GM12891 (cell line): ENCODE results near the gene PPP2R5D.

Experiments
- DNase-seq: peaks from one replicate; pipeline ENCODE4 v3.0.0; 2011; ENCODE audit warnings: low spot score; ENCODE audit not compliant: insufficient read length
- FAIRE-seq: peaks from 2 replicates; lab custom pipeline; 2011; peaks lifted over from hg19 to GRCh38; lab: Jason Lieb, UNC
- PAX5 ChIP-seq: IDR thresholded peaks from 2 replicates; pipeline ENCODE4 v1.6.1; 2011; ENCODE audit warnings: low read length, moderate library complexity, mild to moderate bottlenecking; ENCODE audit not compliant: insufficient read depth, severe bottlenecking
- POLR2A ChIP-seq: IDR thresholded peaks from 2 replicates; pipeline ENCODE4 v1.6.1; 2011; ENCODE audit warnings: low read depth, low read length, control low read depth
- POLR2AphosphoS5 ChIP-seq: IDR thresholded peaks from 2 replicates; pipeline ENCODE4 v1.6.1; 2011; ENCODE audit warnings: low read depth, low read length, control low read depth
- POU2F2 ChIP-seq: IDR thresholded peaks from 2 replicates; pipeline ENCODE4 v1.6.1; 2011; ENCODE audit warnings: low read depth, mild to moderate bottlenecking, control low read depth, low read length, moderate library complexity
- SPI1 ChIP-seq: IDR thresholded peaks from 2 replicates; pipeline ENCODE4 v1.6.1; 2011; ENCODE audit warnings: low read depth, low read length, control low read depth
- TAF1 ChIP-seq: IDR thresholded peaks from 2 replicates; pipeline ENCODE4 v1.6.1; 2011; ENCODE audit warnings: low read depth, low read length, control low read depth

The PPP2R5D gene

DNA sequence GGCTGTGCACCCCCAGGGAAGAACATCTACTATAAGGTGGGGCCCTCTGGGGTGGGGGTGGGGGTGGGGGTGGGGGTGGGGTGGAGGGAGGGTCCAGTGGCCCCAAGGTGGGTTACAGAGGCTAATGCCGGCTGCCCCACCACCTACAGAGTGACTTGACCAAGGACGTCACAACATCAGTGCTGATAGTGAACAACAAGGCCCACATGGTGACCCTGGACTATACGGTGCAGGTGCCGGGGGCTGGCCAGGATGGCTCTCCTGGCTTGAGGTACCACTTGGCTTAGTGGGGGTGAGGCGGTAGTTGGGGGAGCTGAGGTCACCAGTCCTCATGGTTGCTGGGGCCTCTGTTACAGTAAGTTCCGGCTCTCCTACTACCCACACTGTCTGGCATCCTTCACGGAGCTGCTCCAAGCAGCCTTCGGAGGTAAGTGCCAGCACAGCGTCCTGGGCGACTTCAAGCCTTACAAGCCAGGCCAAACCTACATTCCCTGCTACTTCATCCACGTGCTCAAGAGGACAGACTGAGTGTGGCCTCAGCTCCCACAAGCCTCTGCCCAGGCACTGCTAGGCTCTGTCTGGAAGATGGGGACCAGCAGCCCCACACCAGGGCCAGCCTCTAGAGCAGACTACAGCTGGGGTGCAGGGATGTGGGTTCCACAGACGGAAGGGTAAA is 21.1 kb upstream of the PPP2R5D start:
- TF ChIP-seq POU2F2 (no peak), PAX5 (no peak), POLR2AphosphoS5 (no peak), SPI1 (no peak), POLR2A (no peak), TAF1 (no peak)
- no peak for DNase-seq
- FAIRE-seq = peak; percentile 13

DNA sequence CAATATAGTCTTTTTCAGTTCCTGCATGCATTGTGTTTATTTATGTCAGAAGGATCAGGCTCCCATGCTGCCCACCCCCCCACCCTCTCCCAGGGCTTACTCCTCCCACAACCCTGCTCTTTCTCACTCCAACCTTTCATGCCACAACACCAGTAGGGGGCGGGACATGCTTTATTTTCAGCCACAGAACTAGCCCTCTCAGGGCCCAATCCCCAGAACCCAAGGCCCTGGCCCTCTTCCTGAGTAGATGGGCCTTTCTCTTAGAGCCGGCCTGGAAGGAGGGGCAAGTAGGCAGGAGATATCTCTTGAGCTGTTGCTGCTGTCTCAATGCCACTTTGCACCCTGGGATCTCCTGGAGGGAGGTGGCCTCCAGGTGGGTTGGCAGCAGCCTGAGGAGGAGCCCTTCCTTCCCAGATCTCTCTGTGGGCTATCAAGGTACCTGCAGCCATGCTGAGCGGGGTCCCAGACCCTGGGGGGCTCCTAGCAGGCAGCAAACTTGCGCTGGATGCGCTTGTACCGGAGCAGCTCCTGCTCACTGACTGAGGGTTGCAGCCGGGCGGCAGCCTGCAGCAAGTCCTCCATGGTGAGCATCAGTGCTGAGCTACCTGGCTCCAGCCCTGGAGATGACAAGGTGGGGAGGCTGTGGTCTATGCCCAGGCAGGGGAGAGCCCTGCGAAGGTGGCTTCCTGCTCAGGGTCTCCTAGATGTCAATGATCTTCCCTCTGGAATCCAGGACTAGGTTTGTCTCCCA is 20.3 kb upstream of the PPP2R5D start:
- no peak for DNase-seq
- no peak for TF ChIP-seq POU2F2
- TF ChIP-seq POLR2A = no peak
- TF ChIP-seq PAX5 = no peak
- TF ChIP-seq TAF1 = no peak
- no peak for TF ChIP-seq SPI1

DNA sequence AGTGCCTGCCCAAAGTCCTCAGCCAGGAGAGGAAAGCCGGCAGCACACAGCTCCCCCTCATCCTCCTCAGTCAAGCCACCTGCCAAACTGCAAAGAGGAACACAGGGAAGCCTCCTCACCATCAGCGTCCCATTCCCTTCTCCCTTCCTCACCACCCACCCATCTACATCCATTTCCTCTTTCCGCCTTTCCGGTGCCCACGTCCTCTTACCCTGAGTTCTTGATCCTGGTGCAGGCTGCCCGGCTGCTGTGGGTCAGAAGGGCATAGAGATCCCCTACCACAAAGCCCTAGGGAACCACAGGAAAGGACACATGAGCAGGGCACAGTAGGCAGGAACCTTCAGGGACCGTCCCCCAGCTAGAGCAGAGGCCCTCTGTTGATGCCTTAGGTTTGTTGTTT is 17.8 kb upstream of the PPP2R5D start:
- TF ChIP-seq TAF1 (no peak), PAX5 (no peak), SPI1 (no peak), POLR2A (no peak)
- no peak for DNase-seq
- FAIRE-seq = no peak

More for the DNA sequence above, 20.3 kb upstream of the PPP2R5D start:
- FAIRE-seq = no peak

DNA sequence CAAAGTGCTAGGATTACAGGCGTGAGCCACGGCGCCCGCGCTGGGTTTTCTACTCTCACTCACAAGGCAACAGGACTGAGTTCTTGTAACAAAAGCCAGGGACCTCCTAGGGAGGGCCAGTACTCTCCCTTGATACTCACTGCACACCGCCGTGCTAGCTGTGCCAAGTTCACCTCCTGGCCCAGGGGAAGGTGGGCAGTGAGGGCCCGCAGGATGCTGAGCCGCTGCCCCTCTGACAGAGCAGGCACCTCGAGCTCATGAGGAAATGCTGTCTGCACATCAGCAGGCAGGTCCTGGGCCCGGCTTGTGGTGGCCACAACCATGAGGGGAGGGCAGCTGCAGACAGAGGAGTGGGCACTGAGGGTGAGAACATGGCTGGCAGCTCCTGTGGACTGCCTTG is 17.1 kb upstream of the PPP2R5D start:
- DNase-seq (no peak), FAIRE-seq (no peak)
- TF ChIP-seq POLR2AphosphoS5 (no peak), POU2F2 (no peak), POLR2A (no peak), TAF1 (no peak), SPI1 (no peak), PAX5 (no peak)

DNA sequence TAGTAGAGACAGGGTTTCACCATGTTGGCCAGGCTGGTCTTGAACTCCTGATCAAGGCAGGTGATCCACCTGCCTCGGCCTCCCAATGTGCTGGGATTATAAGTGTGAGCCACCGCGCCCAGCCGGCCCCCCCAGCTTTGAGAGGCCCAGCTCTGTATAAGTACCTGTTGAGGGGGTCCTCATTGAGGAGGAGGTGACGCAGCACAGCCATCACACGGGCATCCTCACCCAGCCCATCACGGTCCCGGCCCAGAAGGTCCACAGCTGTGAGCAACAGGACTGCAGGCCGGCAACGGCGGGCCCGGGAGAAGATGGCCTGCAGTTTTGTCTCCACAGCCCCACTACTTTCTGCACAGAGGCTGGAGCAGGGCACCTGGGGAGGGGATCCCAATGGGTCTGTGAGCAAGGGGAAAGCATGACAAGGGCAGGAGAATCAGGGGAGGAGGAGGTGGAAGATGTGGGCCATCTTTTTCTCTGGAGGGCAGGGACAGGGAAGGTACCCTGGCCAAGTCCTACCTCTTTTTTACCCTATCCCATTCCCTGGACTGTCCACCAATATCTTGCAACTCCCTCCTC is 16.2 kb upstream of the PPP2R5D start:
- no peak for TF ChIP-seq POU2F2
- no peak for TF ChIP-seq TAF1
- TF ChIP-seq POLR2A = no peak
- no peak for TF ChIP-seq SPI1
- TF ChIP-seq PAX5 = no peak
- no peak for TF ChIP-seq POLR2AphosphoS5
- no peak for FAIRE-seq
- no peak for DNase-seq

DNA sequence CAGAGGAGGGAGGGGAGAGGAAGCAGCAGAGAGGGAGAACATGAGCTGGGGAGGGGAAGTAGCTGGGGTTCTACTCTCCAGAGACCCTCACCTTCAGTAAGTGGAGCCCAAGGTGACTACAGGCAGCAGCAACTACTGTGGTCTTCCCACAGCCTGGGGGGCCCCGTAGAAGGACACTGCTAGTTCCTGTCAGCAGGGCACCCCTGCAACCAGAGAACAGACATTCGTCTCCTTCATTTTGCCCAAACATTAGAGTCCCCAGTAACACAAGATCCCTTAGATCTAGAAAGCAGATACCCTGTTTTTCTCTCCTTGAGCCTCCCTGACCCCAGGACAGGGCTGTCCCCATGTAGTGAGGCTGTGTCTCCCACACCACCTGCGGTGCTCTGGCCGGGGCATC is 15.6 kb upstream of the PPP2R5D start:
- DNase-seq (no peak), FAIRE-seq (no peak)
- no peak for TF ChIP-seq PAX5
- TF ChIP-seq TAF1 = no peak
- no peak for TF ChIP-seq SPI1
- no peak for TF ChIP-seq POU2F2
- TF ChIP-seq POLR2AphosphoS5 = no peak
- no peak for TF ChIP-seq POLR2A

DNA sequence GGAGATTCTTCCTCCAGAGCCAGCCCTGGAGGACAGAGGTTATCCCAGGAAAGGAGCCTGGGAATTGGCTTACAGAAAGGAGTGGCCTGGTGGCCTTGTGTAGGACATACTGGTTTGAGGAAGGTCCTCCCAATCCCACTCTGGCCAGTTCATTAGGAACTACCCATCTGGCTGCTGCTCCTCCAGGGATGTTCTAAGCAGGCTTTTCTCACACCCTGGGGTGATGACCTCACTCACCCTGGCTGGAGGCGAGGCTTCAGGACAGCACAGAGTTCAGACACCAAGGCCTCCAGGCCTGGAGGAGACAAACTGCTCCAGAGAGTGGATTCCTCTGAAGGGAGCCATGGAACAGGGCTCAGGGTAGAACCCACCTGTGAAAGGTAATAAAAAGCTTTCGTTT is 14.9 kb upstream of the PPP2R5D start:
- TF ChIP-seq TAF1 (no peak), SPI1 (no peak), PAX5 (no peak), POLR2A (no peak), POU2F2 (no peak), POLR2AphosphoS5 (no peak)
- FAIRE-seq = no peak

DNA sequence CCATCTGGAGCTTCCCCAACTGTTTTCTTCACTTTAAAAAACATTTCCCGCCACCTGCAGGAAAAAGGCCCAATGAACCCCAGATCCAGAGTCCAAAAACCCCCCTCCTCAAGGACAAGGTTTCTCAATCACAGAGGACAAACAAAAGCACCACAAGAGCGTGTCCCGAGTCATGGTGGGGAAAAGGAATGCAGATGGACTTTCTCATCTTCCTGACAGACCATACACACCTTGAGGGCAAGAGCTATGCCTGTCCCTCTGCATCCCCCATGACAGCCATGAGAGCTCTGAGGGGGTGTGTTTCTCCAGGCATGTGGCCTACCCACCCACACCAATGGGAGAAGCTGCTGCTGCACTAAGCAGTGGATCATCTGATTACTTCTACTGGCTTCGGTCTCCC is 14.4 kb upstream of the PPP2R5D start:
- DNase-seq = no peak
- TF ChIP-seq PAX5 (no peak), POLR2A (no peak), SPI1 (no peak), TAF1 (no peak), POLR2AphosphoS5 (no peak), POU2F2 (no peak)
- no peak for FAIRE-seq

More for the DNA sequence above, 14.9 kb upstream of the PPP2R5D start:
- no peak for DNase-seq

DNA sequence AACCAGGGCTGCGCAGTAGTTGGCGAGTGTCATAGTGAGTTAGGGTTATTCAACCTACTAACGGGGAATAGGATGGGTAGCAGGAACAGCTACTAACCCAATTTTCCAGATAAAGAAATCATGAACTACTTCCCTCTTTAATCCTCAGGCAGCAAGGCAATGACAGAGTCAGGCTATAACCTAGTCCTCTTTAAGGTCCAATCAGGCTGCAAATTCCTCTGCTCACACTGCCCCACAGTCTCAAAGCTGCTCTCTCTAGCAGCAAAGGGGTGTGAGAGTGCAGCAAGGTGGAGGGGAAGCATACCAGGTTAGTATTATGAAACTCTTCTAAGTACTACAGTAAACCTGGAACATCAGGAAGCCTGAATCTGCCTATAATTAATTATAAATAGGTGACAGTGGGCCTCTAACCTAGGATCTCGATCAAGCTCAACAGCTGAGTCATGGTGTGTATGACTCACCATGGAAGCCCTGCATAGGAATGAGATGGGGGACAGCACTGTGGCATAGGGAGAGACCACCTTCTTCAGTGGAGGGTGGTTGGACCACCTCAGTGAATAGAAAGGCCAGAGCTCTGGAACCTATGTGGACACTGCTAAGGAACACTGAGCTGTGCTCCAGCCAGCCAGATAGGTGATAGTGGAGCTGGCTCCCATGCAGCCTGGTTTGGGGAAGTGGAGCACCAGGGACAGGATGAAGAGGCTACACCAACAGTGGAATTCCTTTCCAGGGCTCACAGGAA is 13.3 kb upstream of the PPP2R5D start:
- FAIRE-seq = no peak
- TF ChIP-seq PAX5 (no peak), POU2F2 (no peak), POLR2A (no peak), TAF1 (no peak), SPI1 (no peak), POLR2AphosphoS5 (no peak)

More for the DNA sequence above, 13.3 kb upstream of the PPP2R5D start:
- DNase-seq = no peak
